IMR-90 (cell line): ENCODE measurements around the gene BCAS3. TPM values are rescaled to one million over a fixed set of nuclear protein-coding genes. Genes with fewer than 3 reads are reported as not detected.
A peak's percentile ranks its signal among the peaks of the same experiment; 100 is the strongest.

ENCODE experiments used
- ATAC-seq: fragments of 200-7000 bp; cut with Tn5 transposase; 2 replicates; pipeline ENCODE4 v1.9.1; 2020; ENCODE audit warnings: low read depth, mild to moderate bottlenecking, moderate library complexity
- BruUV-seq: library from RNA; stranded (reverse); fragments of 400-500 nt; replicated peaks from 2 replicates; lab custom pipeline; 2021; lab: Mats Ljungman, UMichigan
- CTCF ChIA-PET: fragments of 300-600 bp; formaldehyde crosslinking; extraction: SDS; loops from one replicate; lab custom pipeline; 2021; ENCODE audit warnings: antibody characterized with exemption; lab: Yijun Ruan, JAX
- POLR2A ChIA-PET: fragments of 300-600 bp; sonication (Branson Sonifier 250); formaldehyde crosslinking; loops from one replicate; lab custom pipeline; 2022; ENCODE audit warnings: antibody characterized with exemption; ENCODE audit not compliant: unreplicated experiment; lab: Charles Lee
- DNase-seq: peaks from one replicate; pipeline ENCODE4 v3.0.0; 2013
- H2AFZ ChIP-seq: replicated peaks from 2 replicates; pipeline ENCODE3; 2013; ENCODE audit warnings: low read length, mild to moderate bottlenecking; ENCODE audit not compliant: poor library complexity
- H2AK5ac ChIP-seq: 2 replicates; pipeline ENCODE4 v1.6.1; 2013; ENCODE audit warnings: low read depth, low read length, inconsistent platforms
- H2AK9ac ChIP-seq: replicated peaks from 2 replicates; pipeline ENCODE3; 2013; ENCODE audit warnings: mild to moderate bottlenecking, low read depth, low read length, moderate library complexity; ENCODE audit not compliant: poor library complexity
- H2BK120ac ChIP-seq: 2 replicates; pipeline ENCODE4 v1.6.1; 2013; ENCODE audit warnings: low read depth, low read length, inconsistent platforms
- H2BK15ac ChIP-seq: 3 replicates; pipeline ENCODE4 v1.6.1; 2013; ENCODE audit warnings: low read depth, low read length, inconsistent platforms
- H2BK20ac ChIP-seq: 2 replicates; pipeline ENCODE4 v1.6.1; 2013; ENCODE audit warnings: low read depth, mild to moderate bottlenecking, inconsistent platforms, low read length, moderate library complexity
- H2BK5ac ChIP-seq: 2 replicates; pipeline ENCODE4 v1.6.1; 2013; ENCODE audit warnings: mild to moderate bottlenecking, low read depth, low read length, inconsistent platforms; ENCODE audit not compliant: poor library complexity, severe bottlenecking
- H3K14ac ChIP-seq: replicated peaks from 2 replicates; pipeline ENCODE4 v1.6.1; 2013; ENCODE audit warnings: low read depth, low read length, inconsistent platforms
- H3K18ac ChIP-seq: 2 replicates; pipeline ENCODE4 v1.6.1; 2013; ENCODE audit warnings: low read depth, low read length, control low read depth
- H3K23ac ChIP-seq: 2 replicates; pipeline ENCODE4 v1.6.1; 2013; ENCODE audit warnings: low read depth, low read length, inconsistent platforms
- H3K27ac ChIP-seq: 2 replicates; pipeline ENCODE4 v1.5.1; 2013; ENCODE audit warnings: mild to moderate bottlenecking, control low read depth, low read length; ENCODE audit not compliant: insufficient read depth
- H3K27me3 ChIP-seq: 2 replicates; pipeline ENCODE4 v1.6.1; 2013; ENCODE audit warnings: low read length; ENCODE audit not compliant: control insufficient read depth, insufficient read depth
- H3K36me3 ChIP-seq: 2 replicates; pipeline ENCODE4 v1.6.1; 2013; ENCODE audit warnings: low read length, mixed read lengths; ENCODE audit not compliant: control insufficient read depth, insufficient read depth
- H3K4ac ChIP-seq: 2 replicates; pipeline ENCODE4 v1.6.1; 2013; ENCODE audit warnings: low read depth, low read length, inconsistent platforms
- H3K4me1 ChIP-seq: 2 replicates; pipeline ENCODE4 v1.6.1; 2013; ENCODE audit warnings: low read length, mixed read lengths; ENCODE audit not compliant: control insufficient read depth, insufficient read depth
- H3K4me2 ChIP-seq: 2 replicates; pipeline ENCODE4 v1.6.1; 2013; ENCODE audit warnings: low read depth, mild to moderate bottlenecking, control low read depth, low read length, moderate library complexity
- H3K4me3 ChIP-seq: 2 replicates; pipeline ENCODE4 v1.5.1; 2013; ENCODE audit warnings: low read depth, mild to moderate bottlenecking, control low read depth, low read length, moderate library complexity; ENCODE audit not compliant: insufficient read depth
- H3K56ac ChIP-seq: 2 replicates; pipeline ENCODE4 v1.6.1; 2013; ENCODE audit warnings: low read length, inconsistent platforms; ENCODE audit not compliant: insufficient read depth; ENCODE audit errors: extremely low read depth
- H3K79me1 ChIP-seq, 2 experiments: 2 replicates each; pipeline ENCODE4 v1.6.1; 2013; ENCODE audit warnings: low read length in 2 of 2, inconsistent platforms in 1 of 2, low read depth in 1 of 2
- H3K9ac ChIP-seq: 2 replicates; pipeline ENCODE4 v1.6.1; 2013; ENCODE audit warnings: low read depth, low read length, control low read depth
- H3K9me1 ChIP-seq: 2 replicates; pipeline ENCODE4 v1.6.1; 2013; ENCODE audit warnings: low read length, inconsistent platforms; ENCODE audit not compliant: insufficient read depth
- H3K9me3 ChIP-seq: 2 replicates; pipeline ENCODE4 v1.6.1; 2013; ENCODE audit warnings: low read length; ENCODE audit not compliant: control insufficient read depth, insufficient read depth
- H4K20me1 ChIP-seq: 2 replicates; pipeline ENCODE4 v1.6.1; 2013; ENCODE audit warnings: low read length, inconsistent platforms; ENCODE audit not compliant: insufficient read depth
- H4K5ac ChIP-seq: 2 replicates; pipeline ENCODE4 v1.6.1; 2013; ENCODE audit warnings: mild to moderate bottlenecking, low read depth, low read length, control low read depth
- H4K8ac ChIP-seq, 2 experiments: 2 replicates each; pipeline ENCODE4 v1.6.1; 2013; ENCODE audit warnings: low read depth in 2 of 2, low read length in 2 of 2, control low read depth in 1 of 2, inconsistent platforms in 1 of 2
- H4K91ac ChIP-seq: 2 replicates; pipeline ENCODE4 v1.6.1; 2013; ENCODE audit warnings: low read depth, low read length, inconsistent platforms; ENCODE audit not compliant: insufficient read depth
- BHLHE40 ChIP-seq: fragments of 150-350 bp; IDR thresholded peaks from 2 replicates; pipeline ENCODE4 v1.6.1; 2016; ENCODE audit warnings: mild to moderate bottlenecking, low read depth, low read length
- CEBPB ChIP-seq: IDR thresholded peaks from 2 replicates; pipeline ENCODE4 v1.6.1; 2012; ENCODE audit warnings: low read depth, low read length, improper control_type of control experiment
- CHD1 ChIP-seq: IDR thresholded peaks from 2 replicates; pipeline ENCODE4 v1.6.1; 2012; ENCODE audit warnings: low read depth, low read length, improper control_type of control experiment
- CTCF ChIP-seq: conservative IDR thresholded peaks from 2 replicates; pipeline ENCODE4 v1.5.1; 2012; ENCODE audit warnings: mild to moderate bottlenecking, low read depth, low read length, improper control_type of control experiment
- FOS ChIP-seq: fragments of 150-350 bp; IDR thresholded peaks from 2 replicates; pipeline ENCODE4 v1.6.1; 2016; ENCODE audit warnings: low read depth, low read length
- MAFK ChIP-seq: IDR thresholded peaks from 2 replicates; pipeline ENCODE4 v1.6.1; 2012; ENCODE audit warnings: low read depth, low read length, improper control_type of control experiment
- MAZ ChIP-seq: IDR thresholded peaks from 2 replicates; pipeline ENCODE4 v1.6.1; 2012; ENCODE audit warnings: low read depth, mild to moderate bottlenecking, low read length, improper control_type of control experiment, moderate library complexity, borderline replicate concordance
- MXI1 ChIP-seq: IDR thresholded peaks from 2 replicates; pipeline ENCODE4 v1.6.1; 2012; ENCODE audit warnings: low read depth, mild to moderate bottlenecking, low read length, moderate library complexity, borderline replicate concordance
- POLR2A ChIP-seq: IDR thresholded peaks from 2 replicates; pipeline ENCODE4 v1.6.1; 2012; ENCODE audit warnings: mild to moderate bottlenecking, low read depth, low read length
- RAD21 ChIP-seq: IDR thresholded peaks from 2 replicates; pipeline ENCODE4 v1.6.1; 2012; ENCODE audit warnings: low read length, improper control_type of control experiment
- RCOR1 ChIP-seq: IDR thresholded peaks from 2 replicates; pipeline ENCODE4 v1.6.1; 2012; ENCODE audit warnings: mild to moderate bottlenecking, low read length, improper control_type of control experiment; ENCODE audit not compliant: insufficient replicate concordance
- RFX5 ChIP-seq: IDR thresholded peaks from 2 replicates; pipeline ENCODE4 v1.8.0; 2012; ENCODE audit warnings: low read depth, mild to moderate bottlenecking, low read length, moderate library complexity
- SMC3 ChIP-seq: fragments of 150-350 bp; IDR thresholded peaks from 2 replicates; pipeline ENCODE4 v1.6.1; 2016; ENCODE audit warnings: low read depth, mild to moderate bottlenecking, antibody characterized with exemption, low read length, moderate library complexity
- USF2 ChIP-seq: fragments of 150-350 bp; IDR thresholded peaks from 2 replicates; pipeline ENCODE4 v1.6.1; 2017; ENCODE audit warnings: mild to moderate bottlenecking, antibody characterized with exemption, low read length, low read depth
- WGBS, 2 experiments: methylation state at CpG; one replicate each; pipeline versions ENCODE4 v1.1.5 to v1.1.7; 2013; ENCODE audit warnings: missing lambda C conversion rate in 2 of 2; ENCODE audit not compliant: insufficient read length in 1 of 2; ENCODE audit errors: extremely low coverage in 2 of 2; 5-methylcytosine and 5-hydroxymethylcytosine counted together
- dilution Hi-C: fragments of 300-500 bp; cut with HindIII; formaldehyde crosslinking; loops from one replicate; pipeline ENCODE4 v1.14.3; 2018; ENCODE audit warnings: low sequenced_read_pairs; ENCODE audit not compliant: unreplicated experiment
- in situ Hi-C: fragments of 300-500 bp; cut with MboI; formaldehyde crosslinking; loops from 3 replicates; pipeline ENCODE4 v1.14.3; 2019; ENCODE audit warnings: low sequenced_read_pairs, inconsistent platforms, mixed read lengths
- intact Hi-C: fragments of 100-400 bp; cut with micrococcal nuclease; formaldehyde crosslinking; loops from 2 replicates; pipeline ENCODE4 v1.10.0; 2022
- polyA plus RNA-seq, 3 experiments: library from polyadenylated mRNA; depleted of rRNA; stranded (reverse); fragments of >200 nt; gene quantifications; 2 replicates each; pipeline ENCODE4 v1.2.3, GENCODE V29; 2012; ENCODE audit warnings: low replicate concordance in 1 of 3
- total RNA-seq: library from RNA; depleted of rRNA; stranded (reverse); fragments of >200 nt; gene quantifications from 2 replicates; pipeline ENCODE4 v1.2.3, GENCODE V29; 2012
- TF ChIP-seq, protein P1 (sequence below): fragments of 150-350 bp; IDR thresholded peaks from 2 replicates; pipeline ENCODE4 v1.6.1; 2016; ENCODE audit warnings: low read depth, mild to moderate bottlenecking, low read length, moderate library complexity, borderline replicate concordance

Gene BCAS3
- total and polyA plus RNA-seq, 2 of the 4 experiments (the other 2 are of a cell fraction), result 6.3 to 27.1 TPM

GRCh38 chr17:61131585-61131984 is 453.9 kb downstream of the BCAS3 start:
- ChIA-PET CTCF (no interaction called here), POLR2A (no interaction called here)
- Histone ChIP-seq H4K5ac (no peak overlapping the region), H4K20me1 (no peaks in the 10 kb centered on the region), H2BK5ac (no peak overlapping the region), H4K91ac (no peak overlapping the region), H3K79me1 (peaks cover 0 to 4% of the 10 kb centered on the region in 2 experiments; a peak in 1 of 4 replicates), H2BK20ac (0 out of 2 replicates have a peak overlapping the region, but pooled peaks have one; percentile 18), H3K56ac (no peak overlapping the region), H3K18ac (no peak overlapping the region; the same call in 1 of the 2 replicates), H2BK120ac (peak overlapping the region; percentile 15; the same call in 1 of the 2 replicates), H3K14ac (peak overlapping the region; percentile 36; the same call in 1 of the 2 replicates), H3K9me3 (no peaks in the 10 kb centered on the region), H3K27ac (no peak overlapping the region), H2AK9ac (no peak overlapping the region), H3K36me3 (no peaks in the 10 kb centered on the region), H3K4ac (no peak overlapping the region), H3K9me1 (peaks cover 7% of the 10 kb centered on the region), H4K8ac (no peak overlapping the region), H3K9ac (no peak overlapping the region), H3K27me3 (no peaks in the 10 kb centered on the region), H3K4me3 (no peak overlapping the region), H2BK15ac (no peak overlapping the region; the same call in 2 of the 3 replicates), H2AFZ (no peak overlapping the region), H2AK5ac (no peak overlapping the region), H3K4me1 (peaks cover 10% of the 10 kb centered on the region), H3K4me2 (no peak overlapping the region), H3K23ac (no peak overlapping the region)
- BruUV-seq, result no TSS peak
- ATAC-seq, result no peak
- dilution Hi-C loops, result no loop called here
- intact Hi-C loops, result no loop called here
- DNase-seq, result no peak
- in situ Hi-C loops, result no loop called here
- TF ChIP-seq CTCF (no peak), RAD21 (no peak), MXI1 (no peak), FOS (no peak), RFX5 (no peak), BHLHE40 (no peak), SMC3 (no peak), POLR2A (no peak), MAFK (no peak), USF2 (no peak), CEBPB (no peak), RCOR1 (no peak), CHD1 (no peak), MAZ (no peak)
- TF ChIP-seq, protein P1, sequence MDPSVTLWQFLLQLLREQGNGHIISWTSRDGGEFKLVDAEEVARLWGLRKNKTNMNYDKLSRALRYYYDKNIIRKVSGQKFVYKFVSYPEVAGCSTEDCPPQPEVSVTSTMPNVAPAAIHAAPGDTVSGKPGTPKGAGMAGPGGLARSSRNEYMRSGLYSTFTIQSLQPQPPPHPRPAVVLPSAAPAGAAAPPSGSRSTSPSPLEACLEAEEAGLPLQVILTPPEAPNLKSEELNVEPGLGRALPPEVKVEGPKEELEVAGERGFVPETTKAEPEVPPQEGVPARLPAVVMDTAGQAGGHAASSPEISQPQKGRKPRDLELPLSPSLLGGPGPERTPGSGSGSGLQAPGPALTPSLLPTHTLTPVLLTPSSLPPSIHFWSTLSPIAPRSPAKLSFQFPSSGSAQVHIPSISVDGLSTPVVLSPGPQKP, result no peak
- no CpG with 5 or more reads among the region's 2 CpGs for WGBS, 2 experiments
